ENCODE measurements around the gene C1QL3. TPM values are rescaled to one million over a fixed set of nuclear protein-coding genes. Genes with fewer than 3 reads are reported as not detected.

The C1QL3 gene
- not detected for total RNA-seq

DNA sequence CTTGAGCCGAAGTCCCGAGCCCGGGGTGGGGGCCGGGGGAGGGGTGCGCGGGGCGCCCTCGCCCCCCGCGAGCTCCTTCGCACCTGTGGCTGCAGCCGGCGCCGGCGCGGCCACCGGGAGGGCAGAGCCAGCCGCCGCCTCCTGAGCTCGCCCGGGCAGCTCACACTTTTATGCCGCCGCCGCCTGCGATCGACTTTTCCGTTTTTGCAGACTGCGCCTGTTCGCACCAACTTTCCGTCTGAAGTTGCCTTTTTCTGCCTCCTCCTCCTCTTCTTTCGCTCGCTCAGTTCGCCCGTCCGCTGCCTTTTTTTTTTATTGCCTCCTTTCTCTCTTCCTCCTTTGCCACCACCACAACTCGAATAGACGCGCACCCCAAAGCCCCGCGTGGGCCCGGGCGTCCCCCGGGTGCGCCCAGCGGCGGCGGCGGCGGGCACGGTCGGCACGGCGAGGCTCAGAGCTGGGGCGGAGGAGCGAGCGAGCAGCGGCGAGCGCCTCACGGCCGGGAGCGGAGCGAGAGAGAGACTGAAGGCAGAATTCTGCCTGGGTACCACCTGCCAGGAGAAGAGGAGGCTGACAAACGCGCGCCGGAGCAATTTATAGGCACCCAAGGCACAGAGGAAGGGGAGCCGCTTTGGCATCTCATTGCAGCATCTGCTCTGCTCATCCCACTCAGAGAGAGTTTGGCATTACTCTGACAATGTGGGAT, at the start of gene C1QL3:
Gene C1QL3, minus strand, starts transcription at position 569 of the 706 bp plus-strand sequence. CDS start 814 bp downstream, outside the sequence.
- H3K27me3 ChIP-seq (ENCODE audit: control insufficient read depth in 3 of 3, insufficient read depth in 3 of 3, low read length in 3 of 3) = peaks cover 22 to 29% (median 23%) of the 10 kb centered on the region in 3 donors
- H3K4me1 ChIP-seq (ENCODE audit: control insufficient read depth in 3 of 3, insufficient read depth in 3 of 3, low read length in 3 of 3) = peaks cover 4 to 15% (median 6%) of the 10 kb centered on the region in 3 donors
- H3K9me3 ChIP-seq (ENCODE audit: control insufficient read depth in 3 of 3, low read length in 3 of 3) = no peaks in the 10 kb centered on the region
- H3K36me3 ChIP-seq (ENCODE audit: control insufficient read depth in 3 of 3, insufficient read depth in 3 of 3, low read length in 3 of 3) = no peaks in the 10 kb centered on the region
- peak within 1 kb of the TSS in 1 of 3 donors; percentile 45 for H3K9ac ChIP-seq (ENCODE audit: low read depth in 1 of 3, low read length in 3 of 3)
- H3K4me3 ChIP-seq (ENCODE audit: low read length in 3 of 3) = peak within 1 kb of the TSS; percentile 38 to 61 (median 49)
- no peak within 1 kb of the TSS for H3K27ac ChIP-seq (ENCODE audit: low read depth, low read length)

GRCh38 chr10:16570731-16571130, 49.1 kb upstream of the C1QL3 start:
- H3K9me3 ChIP-seq (ENCODE audit: control insufficient read depth in 3 of 3, low read length in 3 of 3) = no peaks in the 10 kb centered on the region
- no peaks in the 10 kb centered on the region for H3K36me3 ChIP-seq (ENCODE audit: control insufficient read depth in 3 of 3, insufficient read depth in 3 of 3, low read length in 3 of 3)
- no peaks in the 10 kb centered on the region for H3K27me3 ChIP-seq (ENCODE audit: control insufficient read depth in 3 of 3, insufficient read depth in 3 of 3, low read length in 3 of 3)
- H3K4me3 ChIP-seq (ENCODE audit: low read length in 3 of 3) = no peak overlapping the region
- H3K9ac ChIP-seq (ENCODE audit: low read depth in 1 of 3, low read length in 3 of 3) = no peak overlapping the region
- no peak overlapping the region for H3K27ac ChIP-seq (ENCODE audit: low read depth, low read length)
- H3K4me1 ChIP-seq (ENCODE audit: control insufficient read depth in 3 of 3, insufficient read depth in 3 of 3, low read length in 3 of 3) = peaks cover 0 to 4% (median 0%) of the 10 kb centered on the region in 3 donors

GRCh38 chr10:16566202-16566805, 44.6 kb upstream of the C1QL3 start:
- H3K4me3 ChIP-seq (ENCODE audit: low read length in 3 of 3) = no peak overlapping the region
- no peak overlapping the region for H3K27ac ChIP-seq (ENCODE audit: low read depth, low read length)
- H3K9ac ChIP-seq (ENCODE audit: low read depth in 1 of 3, low read length in 3 of 3) = no peak overlapping the region
- H3K27me3 ChIP-seq (ENCODE audit: control insufficient read depth in 3 of 3, insufficient read depth in 3 of 3, low read length in 3 of 3) = no peaks in the 10 kb centered on the region
- no peaks in the 10 kb centered on the region for H3K36me3 ChIP-seq (ENCODE audit: control insufficient read depth in 3 of 3, insufficient read depth in 3 of 3, low read length in 3 of 3)
- H3K4me1 ChIP-seq (ENCODE audit: control insufficient read depth in 3 of 3, insufficient read depth in 3 of 3, low read length in 3 of 3) = peaks cover 0 to 4% (median 0%) of the 10 kb centered on the region in 3 donors
- H3K9me3 ChIP-seq (ENCODE audit: control insufficient read depth in 3 of 3, low read length in 3 of 3) = no peaks in the 10 kb centered on the region

DNA sequence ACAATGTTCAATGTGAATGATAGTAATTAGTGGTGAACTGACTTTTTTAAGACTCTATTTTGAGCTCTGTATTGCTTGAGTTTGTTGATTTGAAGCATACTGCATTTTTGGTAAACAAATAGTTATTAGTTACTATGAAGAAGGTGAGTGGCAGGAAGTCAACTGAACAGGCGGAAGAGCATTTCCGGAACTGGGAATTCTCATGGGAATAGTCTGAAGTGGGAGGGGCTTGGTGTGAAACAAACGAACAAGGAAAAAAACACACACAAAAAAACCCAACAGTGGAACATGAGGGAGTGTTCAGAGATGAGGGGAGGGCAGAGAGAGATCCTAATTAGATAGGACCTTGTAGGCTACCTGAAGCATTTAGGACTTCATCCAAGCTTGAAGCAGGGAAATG, 43.9 kb upstream of the C1QL3 start:
- no peaks in the 10 kb centered on the region for H3K27me3 ChIP-seq (ENCODE audit: control insufficient read depth in 3 of 3, insufficient read depth in 3 of 3, low read length in 3 of 3)
- no peak overlapping the region for H3K9ac ChIP-seq (ENCODE audit: low read depth in 1 of 3, low read length in 3 of 3)
- H3K36me3 ChIP-seq (ENCODE audit: control insufficient read depth in 3 of 3, insufficient read depth in 3 of 3, low read length in 3 of 3) = no peaks in the 10 kb centered on the region
- H3K27ac ChIP-seq (ENCODE audit: low read depth, low read length) = no peak overlapping the region
- H3K9me3 ChIP-seq (ENCODE audit: control insufficient read depth in 3 of 3, low read length in 3 of 3) = no peaks in the 10 kb centered on the region
- H3K4me3 ChIP-seq (ENCODE audit: low read length in 3 of 3) = no peak overlapping the region
- peaks cover 0 to 4% (median 0%) of the 10 kb centered on the region in 3 donors for H3K4me1 ChIP-seq (ENCODE audit: control insufficient read depth in 3 of 3, insufficient read depth in 3 of 3, low read length in 3 of 3)

DNA sequence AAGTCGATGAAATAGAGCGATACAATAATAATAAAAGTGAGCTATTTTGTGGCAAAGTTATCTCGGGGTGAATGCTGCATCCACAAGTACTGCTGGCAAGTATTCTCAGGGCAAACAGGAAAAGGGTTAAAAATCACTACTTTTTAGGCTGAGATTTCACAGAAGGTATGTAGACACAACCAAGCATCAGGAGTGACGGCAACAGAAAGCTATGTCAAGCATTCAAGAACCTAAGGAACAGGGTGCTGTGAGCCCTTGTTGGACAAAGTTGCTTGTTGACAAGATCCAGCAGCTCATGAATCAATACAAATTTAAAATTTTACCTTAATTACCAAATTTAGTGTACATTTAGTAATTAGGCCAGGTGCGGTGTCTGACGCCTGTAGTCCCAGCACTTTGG, 41.2 kb upstream of the C1QL3 start:
- H3K27ac ChIP-seq (ENCODE audit: low read depth, low read length) = no peak overlapping the region
- no peaks in the 10 kb centered on the region for H3K36me3 ChIP-seq (ENCODE audit: control insufficient read depth in 3 of 3, insufficient read depth in 3 of 3, low read length in 3 of 3)
- H3K9me3 ChIP-seq (ENCODE audit: control insufficient read depth in 3 of 3, low read length in 3 of 3) = peaks cover 0 to 2% (median 0%) of the 10 kb centered on the region in 3 donors
- H3K4me3 ChIP-seq (ENCODE audit: low read length in 3 of 3) = no peak overlapping the region
- H3K4me1 ChIP-seq (ENCODE audit: control insufficient read depth in 3 of 3, insufficient read depth in 3 of 3, low read length in 3 of 3) = peaks cover 0 to 4% (median 0%) of the 10 kb centered on the region in 3 donors
- no peak overlapping the region for H3K9ac ChIP-seq (ENCODE audit: low read depth in 1 of 3, low read length in 3 of 3)
- no peaks in the 10 kb centered on the region for H3K27me3 ChIP-seq (ENCODE audit: control insufficient read depth in 3 of 3, insufficient read depth in 3 of 3, low read length in 3 of 3)

- Histone ChIP-seq H3K9ac (ENCODE audit: low read depth in 1 of 3, low read length in 3 of 3) (no peak overlapping the region), H3K36me3 (ENCODE audit: control insufficient read depth in 3 of 3, insufficient read depth in 3 of 3, low read length in 3 of 3) (no peaks in the 10 kb centered on the region), H3K9me3 (ENCODE audit: control insufficient read depth in 3 of 3, low read length in 3 of 3) (peaks cover 0 to 2% (median 0%) of the 10 kb centered on the region in 3 donors), H3K4me3 (ENCODE audit: low read length in 3 of 3) (no peak overlapping the region), H3K27ac (ENCODE audit: low read depth, low read length) (no peak overlapping the region), H3K27me3 (ENCODE audit: control insufficient read depth in 3 of 3, insufficient read depth in 3 of 3, low read length in 3 of 3) (no peaks in the 10 kb centered on the region), H3K4me1 (ENCODE audit: control insufficient read depth in 3 of 3, insufficient read depth in 3 of 3, low read length in 3 of 3) (no peaks in the 10 kb centered on the region)
Observed at GRCh38 chr10:16559236-16559773, 37.6 kb upstream of the C1QL3 start.

GRCh38 chr10:16547973-16548372, 26.3 kb upstream of the C1QL3 start:
- Histone ChIP-seq H3K4me3 (ENCODE audit: low read length in 3 of 3) (no peak overlapping the region), H3K27ac (ENCODE audit: low read depth, low read length) (no peak overlapping the region), H3K4me1 (ENCODE audit: control insufficient read depth in 3 of 3, insufficient read depth in 3 of 3, low read length in 3 of 3) (no peaks in the 10 kb centered on the region), H3K27me3 (ENCODE audit: control insufficient read depth in 3 of 3, insufficient read depth in 3 of 3, low read length in 3 of 3) (peaks cover 0 to 2% (median 0%) of the 10 kb centered on the region in 3 donors), H3K9ac (ENCODE audit: low read depth in 1 of 3, low read length in 3 of 3) (no peak overlapping the region), H3K36me3 (ENCODE audit: control insufficient read depth in 3 of 3, insufficient read depth in 3 of 3, low read length in 3 of 3) (no peaks in the 10 kb centered on the region), H3K9me3 (ENCODE audit: control insufficient read depth in 3 of 3, low read length in 3 of 3) (no peaks in the 10 kb centered on the region)

DNA sequence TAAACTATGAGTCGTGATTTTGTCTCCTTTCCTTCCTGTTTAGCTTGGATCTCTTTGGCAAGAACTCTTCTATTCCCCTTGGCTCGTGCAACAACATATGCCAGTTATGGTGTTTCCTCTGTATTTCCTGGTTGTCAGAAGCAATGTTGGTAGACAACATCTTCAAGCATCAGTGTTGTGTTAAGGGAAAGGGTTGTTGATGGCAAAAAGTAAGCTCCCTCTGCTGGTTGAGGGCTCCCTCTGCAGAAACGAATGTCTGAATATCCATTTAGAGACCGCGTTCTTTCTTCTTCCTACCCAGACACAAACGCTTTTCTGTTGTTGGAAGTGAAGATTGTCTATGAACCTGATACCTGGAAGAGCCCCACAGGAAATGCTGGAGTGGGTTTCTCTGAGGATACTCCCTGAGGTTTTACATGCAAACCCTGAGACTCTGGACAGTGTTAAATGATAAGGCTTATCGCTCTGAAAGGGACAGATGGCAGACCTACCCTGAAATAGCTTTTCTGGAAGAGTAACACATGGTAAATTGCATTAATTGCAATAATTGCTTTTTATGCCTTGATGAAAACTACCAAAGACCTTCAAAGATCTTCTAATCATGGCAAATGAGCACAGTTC, 23.5 kb upstream of the C1QL3 start:
- Histone ChIP-seq H3K9me3 (ENCODE audit: control insufficient read depth in 3 of 3, low read length in 3 of 3) (no peaks in the 10 kb centered on the region), H3K9ac (ENCODE audit: low read depth in 1 of 3, low read length in 3 of 3) (no peak overlapping the region), H3K27me3 (ENCODE audit: control insufficient read depth in 3 of 3, insufficient read depth in 3 of 3, low read length in 3 of 3) (peaks cover 0 to 2% (median 0%) of the 10 kb centered on the region in 3 donors), H3K4me3 (ENCODE audit: low read length in 3 of 3) (no peak overlapping the region), H3K36me3 (ENCODE audit: control insufficient read depth in 3 of 3, insufficient read depth in 3 of 3, low read length in 3 of 3) (no peaks in the 10 kb centered on the region), H3K4me1 (ENCODE audit: control insufficient read depth in 3 of 3, insufficient read depth in 3 of 3, low read length in 3 of 3) (no peaks in the 10 kb centered on the region), H3K27ac (ENCODE audit: low read depth, low read length) (no peak overlapping the region)

- Histone ChIP-seq H3K36me3 (ENCODE audit: control insufficient read depth in 3 of 3, insufficient read depth in 3 of 3, low read length in 3 of 3) (no peaks in the 10 kb centered on the region), H3K9ac (ENCODE audit: low read depth in 1 of 3, low read length in 3 of 3) (no peak overlapping the region), H3K9me3 (ENCODE audit: control insufficient read depth in 3 of 3, low read length in 3 of 3) (no peaks in the 10 kb centered on the region), H3K4me1 (ENCODE audit: control insufficient read depth in 3 of 3, insufficient read depth in 3 of 3, low read length in 3 of 3) (no peaks in the 10 kb centered on the region), H3K4me3 (ENCODE audit: low read length in 3 of 3) (no peak overlapping the region), H3K27me3 (ENCODE audit: control insufficient read depth in 3 of 3, insufficient read depth in 3 of 3, low read length in 3 of 3) (peaks cover 0 to 3% (median 0%) of the 10 kb centered on the region in 3 donors), H3K27ac (ENCODE audit: low read depth, low read length) (no peak overlapping the region)
Observed at GRCh38 chr10:16544591-16544990, 22.9 kb upstream of the C1QL3 start.

GRCh38 chr10:16544099-16544498, 22.4 kb upstream of the C1QL3 start:
- Histone ChIP-seq H3K4me1 (ENCODE audit: control insufficient read depth in 3 of 3, insufficient read depth in 3 of 3, low read length in 3 of 3) (no peaks in the 10 kb centered on the region), H3K36me3 (ENCODE audit: control insufficient read depth in 3 of 3, insufficient read depth in 3 of 3, low read length in 3 of 3) (no peaks in the 10 kb centered on the region), H3K27me3 (ENCODE audit: control insufficient read depth in 3 of 3, insufficient read depth in 3 of 3, low read length in 3 of 3) (peaks cover 0 to 6% (median 0%) of the 10 kb centered on the region in 3 donors), H3K27ac (ENCODE audit: low read depth, low read length) (no peak overlapping the region), H3K9ac (ENCODE audit: low read depth in 1 of 3, low read length in 3 of 3) (no peak overlapping the region), H3K4me3 (ENCODE audit: low read length in 3 of 3) (no peak overlapping the region), H3K9me3 (ENCODE audit: control insufficient read depth in 3 of 3, low read length in 3 of 3) (no peaks in the 10 kb centered on the region)
